GM12891 (cell line): ENCODE results near the gene CCDC69.

ENCODE experiments used
- DNase-seq: peaks from one replicate; pipeline ENCODE4 v3.0.0; 2011; ENCODE audit warnings: low spot score; ENCODE audit not compliant: insufficient read length
- FAIRE-seq: peaks from 2 replicates; lab custom pipeline; 2011; peaks lifted over from hg19 to GRCh38; lab: Jason Lieb, UNC
- PAX5 ChIP-seq: IDR thresholded peaks from 2 replicates; pipeline ENCODE4 v1.6.1; 2011; ENCODE audit warnings: low read length, moderate library complexity, mild to moderate bottlenecking; ENCODE audit not compliant: insufficient read depth, severe bottlenecking
- POLR2A ChIP-seq: IDR thresholded peaks from 2 replicates; pipeline ENCODE4 v1.6.1; 2011; ENCODE audit warnings: low read depth, low read length, control low read depth
- POLR2AphosphoS5 ChIP-seq: IDR thresholded peaks from 2 replicates; pipeline ENCODE4 v1.6.1; 2011; ENCODE audit warnings: low read depth, low read length, control low read depth
- POU2F2 ChIP-seq: IDR thresholded peaks from 2 replicates; pipeline ENCODE4 v1.6.1; 2011; ENCODE audit warnings: low read depth, mild to moderate bottlenecking, control low read depth, low read length, moderate library complexity
- SPI1 ChIP-seq: IDR thresholded peaks from 2 replicates; pipeline ENCODE4 v1.6.1; 2011; ENCODE audit warnings: low read depth, low read length, control low read depth
- TAF1 ChIP-seq: IDR thresholded peaks from 2 replicates; pipeline ENCODE4 v1.6.1; 2011; ENCODE audit warnings: low read depth, low read length, control low read depth

Gene CCDC69

GRCh38 chr5:151140686-151141459, 83.0 kb downstream of the CCDC69 start:
- DNase-seq (no peak), FAIRE-seq (no peak)

GRCh38 chr5:151139646-151140045, 84.2 kb downstream of the CCDC69 start:
- DNase-seq = no peak
- FAIRE-seq = no peak
- TF ChIP-seq POU2F2 (no peak), POLR2AphosphoS5 (no peak), SPI1 (no peak), TAF1 (no peak), POLR2A (no peak), PAX5 (no peak)

More at GRCh38 chr5:151140686-151141459, 83.0 kb downstream of the CCDC69 start:
- TF ChIP-seq SPI1 (no peak), POLR2A (no peak), POU2F2 (no peak), POLR2AphosphoS5 (no peak), PAX5 (no peak), TAF1 (no peak)

- TF ChIP-seq POU2F2 (no peak), POLR2AphosphoS5 (no peak), PAX5 (no peak), POLR2A (no peak), TAF1 (no peak), SPI1 (no peak)
- DNase-seq = no peak
- no peak for FAIRE-seq
Measured at GRCh38 chr5:151139015-151139414, 84.9 kb downstream of the CCDC69 start.

- TF ChIP-seq PAX5 = no peak
- TF ChIP-seq SPI1 = no peak
- TF ChIP-seq TAF1 = no peak
- TF ChIP-seq POLR2A = no peak
- TF ChIP-seq POU2F2 = no peak
- no peak for TF ChIP-seq POLR2AphosphoS5
- DNase-seq = no peak
- no peak for FAIRE-seq
Measured at GRCh38 chr5:151138114-151138513, 85.8 kb downstream of the CCDC69 start.

DNA sequence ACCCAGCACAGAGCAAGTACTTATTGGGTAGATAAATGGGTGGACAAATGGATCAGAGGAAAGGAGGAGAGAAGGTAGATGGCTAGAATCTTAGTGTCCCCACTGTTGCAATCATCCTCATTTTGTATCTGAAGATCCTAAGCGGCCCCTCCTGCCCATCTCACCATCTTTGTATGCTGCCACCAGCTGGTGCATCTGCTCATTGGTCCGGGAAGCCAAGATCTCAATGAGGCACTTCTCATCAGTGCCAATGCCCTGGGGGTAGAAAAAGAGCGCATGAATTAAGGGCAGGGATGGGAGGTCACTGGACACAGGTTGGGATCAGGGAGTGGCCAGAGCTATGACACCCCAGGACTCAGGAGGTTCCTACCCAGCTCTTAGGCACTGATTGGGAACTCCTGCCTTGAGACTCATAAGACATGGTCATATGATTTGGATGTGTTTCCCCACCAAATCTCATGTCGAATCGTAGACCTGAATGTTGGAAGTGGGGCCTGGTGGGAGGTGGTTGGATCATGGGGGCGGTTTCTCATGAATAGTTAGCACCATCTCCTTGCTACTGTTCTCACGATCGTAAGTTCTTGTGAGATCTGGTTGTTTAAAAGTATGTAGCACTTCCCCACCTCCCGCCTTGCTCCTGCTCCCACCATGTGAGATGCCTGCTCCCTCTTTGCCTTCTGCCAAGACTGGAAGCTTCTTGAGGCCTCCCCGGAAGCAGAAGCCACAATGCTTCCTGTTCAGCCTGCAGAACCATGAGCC, 86.6 kb downstream of the CCDC69 start:
- FAIRE-seq (peak; percentile 9), DNase-seq (no peak)
- TF ChIP-seq PAX5 (no peak), POLR2AphosphoS5 (0 out of 2 replicates have a peak, but pooled peaks have one; percentile 34), SPI1 (no peak)

DNA sequence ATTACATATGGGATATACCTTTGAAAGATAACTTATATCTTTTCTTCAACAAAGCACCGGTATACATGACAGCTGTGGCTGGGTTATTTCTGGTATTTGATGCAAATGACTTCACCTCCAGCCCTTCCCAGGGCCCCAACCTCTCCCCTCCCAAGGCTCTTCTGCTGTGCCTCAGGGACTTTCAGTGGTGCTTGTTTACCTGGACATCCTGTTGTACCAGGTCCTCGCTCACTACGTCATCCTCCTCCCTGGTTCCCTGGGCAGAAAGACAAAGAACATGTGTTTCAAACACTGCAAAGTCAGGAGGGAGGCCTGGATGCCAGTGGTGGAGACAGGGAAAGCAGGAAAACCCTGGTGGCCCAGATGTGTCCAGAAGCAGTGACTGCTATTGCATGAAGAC, 89.7 kb downstream of the CCDC69 start:
- no peak for TF ChIP-seq SPI1
- TF ChIP-seq POLR2AphosphoS5 = no peak
- no peak for TF ChIP-seq POLR2A
- peak; percentile 55; the same call in 1 of the 2 replicates for TF ChIP-seq POU2F2
- no peak for TF ChIP-seq PAX5
- no peak for TF ChIP-seq TAF1
- DNase-seq = no peak
- FAIRE-seq = peak; percentile 91

- TF ChIP-seq SPI1 (peak; percentile 56), TAF1 (no peak)
- DNase-seq = no peak
- no peak for FAIRE-seq
Measured at GRCh38 chr5:151132963-151133362, 90.9 kb downstream of the CCDC69 start.
